OCI-LY3 (cell line): Measurements from ENCODE around the gene SLC19A2.
"Not testable (repeated sequence)": the region's sequence is repeated elsewhere in the genome, so short reads cannot be mapped to it uniquely, and the experiment has no call there.

Experiments used
- CTCF ChIP-seq: fragments of 200-600, 300-600 bp; sonication (generic); IDR thresholded peaks from 2 replicates; pipeline ENCODE4 v1.5.1; 2014; ENCODE audit warnings: antibody characterized with exemption, low read length, low read depth
- EZH2phosphoT487 ChIP-seq: fragments of 200-600 bp; shearing (Covaris generic); IDR thresholded peaks from 2 replicates; pipeline ENCODE4 v1.6.1; 2018; ENCODE audit warnings: antibody characterized with exemption, mixed run types, low read depth

GRCh38 chr1:169533528-169534190 is 47.9 kb upstream of the SLC19A2 start:
- TF ChIP-seq CTCF, EZH2phosphoT487: not testable (repeated sequence)
